HepG2 (cell line): ENCODE results near the gene ANKS1A. TPM values are rescaled to one million over a fixed set of nuclear protein-coding genes. Genes with fewer than 3 reads are reported as not detected.

Experiments
- DDIT3 ChIP-seq: sonication (generic); formaldehyde crosslinking; IDR thresholded peaks from 2 replicates; pipeline ENCODE4 v1.4.0; 2020; ENCODE audit warnings: mild to moderate bottlenecking, missing genetic modification reagents
- IKZF1 ChIP-seq: fragments of 450-650 bp; IDR thresholded peaks from 2 replicates; pipeline ENCODE4 v1.7.1; 2016
- MED8 ChIP-seq: sonication (generic); formaldehyde crosslinking; IDR thresholded peaks from 2 replicates; pipeline ENCODE4 v1.8.1; 2023; ENCODE audit warnings: mild to moderate bottlenecking, missing genetic modification reagents; ENCODE audit not compliant: insufficient replicate concordance
- SRY ChIP-seq: sonication (generic); formaldehyde crosslinking; IDR thresholded peaks from 2 replicates; pipeline ENCODE4 v1.8.0; 2022; ENCODE audit warnings: mild to moderate bottlenecking, missing genetic modification reagents
- TAF15 ChIP-seq: fragments of 200-400 bp; formaldehyde crosslinking; IDR thresholded peaks from one replicate; pipeline ENCODE4 v1.6.1; 2018; ENCODE audit warnings: mild to moderate bottlenecking, low read depth, low read length; ENCODE audit not compliant: poor library complexity, severe bottlenecking
- ZFP1 ChIP-seq: IDR thresholded peaks from 2 replicates; pipeline ENCODE4 v1.6.1; 2016
- ZNF260 ChIP-seq: sonication (generic); formaldehyde crosslinking; IDR thresholded peaks from 2 replicates; pipeline ENCODE4 v1.4.0; 2020; ENCODE audit warnings: missing genetic modification reagents, low read depth, mild to moderate bottlenecking, borderline replicate concordance
- ZXDC ChIP-seq: sonication (generic); formaldehyde crosslinking; IDR thresholded peaks from 2 replicates; pipeline ENCODE4 v1.5.0; 2020; ENCODE audit warnings: mild to moderate bottlenecking, missing genetic modification reagents
- polyA plus RNA-seq, 8 experiments: library from polyadenylated mRNA; depleted of rRNA in 3 of 8; stranded (reverse) in 7 of 8; unstranded in 1 of 8; fragments of >200 nt; fragmentation: Illumina TruSeq in 4 of 8; extraction: Trizol in 4 of 8; gene quantifications; 2 replicates each; pipeline versions ENCODE4 v1.2.1 to v1.2.3, GENCODE V29; 2011 to 2016; ENCODE audit warnings: low read depth in 4 of 8, missing spikeins in 1 of 8, mixed read lengths in 1 of 8; ENCODE audit not compliant: insufficient read depth in 1 of 8
- total RNA-seq, 5 experiments: library from RNA; depleted of rRNA; stranded (reverse); fragments of >200 nt; fragmentation: Illumina TruSeq; extraction: Trizol; gene quantifications; 2 replicates each; pipeline ENCODE4 v1.2.3, GENCODE V29; 2016; ENCODE audit warnings: low read depth in 1 of 5
- TF ChIP-seq, protein P1 (sequence below), 2 experiments: sonication (generic) in 1 of 2; formaldehyde crosslinking in 1 of 2; IDR thresholded peaks; 2 replicates each; pipeline versions ENCODE4 v1.4.0 to v1.6.1; 2016 to 2020; ENCODE audit warnings: borderline replicate concordance in 1 of 2, low read depth in 1 of 2, mild to moderate bottlenecking in 1 of 2, missing genetic modification reagents in 1 of 2

The ANKS1A gene
- total and polyA plus RNA-seq, 2 of the 13 experiments (the other 11 are each of a cell fraction or from before 2014, with no cell fraction given), result 7.2 to 15.1 TPM

DNA sequence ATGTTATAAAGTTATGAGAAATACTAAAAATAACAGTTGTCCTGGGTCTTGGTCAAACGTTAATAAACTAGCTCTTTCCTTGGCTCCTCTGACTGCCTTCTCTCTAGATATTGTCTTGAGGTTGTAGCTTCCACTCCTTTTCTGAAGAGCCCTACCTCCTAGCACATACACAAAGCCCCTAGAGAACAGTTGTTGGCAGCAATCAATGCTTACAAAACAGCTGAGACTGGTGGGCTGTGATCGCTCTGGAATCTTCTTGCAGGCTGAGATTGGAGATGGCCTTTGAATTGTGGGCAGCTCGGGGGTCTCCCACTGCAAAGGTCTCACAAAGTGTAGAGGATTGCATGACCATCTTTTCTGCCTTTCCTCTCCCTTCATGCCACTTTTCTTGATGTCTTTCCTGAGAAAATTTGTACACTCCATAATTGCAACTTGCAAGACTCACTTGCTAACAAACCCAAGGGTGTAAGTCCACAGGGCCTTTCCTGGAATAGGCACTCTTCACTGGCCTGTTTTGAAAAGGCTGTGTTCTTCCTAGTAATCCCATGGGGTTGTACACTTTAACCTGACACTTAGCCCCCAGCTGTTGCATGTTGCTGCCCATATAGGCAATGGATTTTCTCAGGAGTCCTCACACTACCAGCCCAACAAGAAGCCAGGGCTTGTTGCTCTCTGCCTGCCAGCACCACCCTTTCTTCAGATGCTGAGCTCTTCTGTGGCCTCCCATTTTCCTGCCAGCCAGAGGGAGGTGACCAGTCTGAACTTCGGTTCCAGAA is 152.2 kb downstream of the ANKS1A start (continued):
- TF ChIP-seq, protein P1, sequence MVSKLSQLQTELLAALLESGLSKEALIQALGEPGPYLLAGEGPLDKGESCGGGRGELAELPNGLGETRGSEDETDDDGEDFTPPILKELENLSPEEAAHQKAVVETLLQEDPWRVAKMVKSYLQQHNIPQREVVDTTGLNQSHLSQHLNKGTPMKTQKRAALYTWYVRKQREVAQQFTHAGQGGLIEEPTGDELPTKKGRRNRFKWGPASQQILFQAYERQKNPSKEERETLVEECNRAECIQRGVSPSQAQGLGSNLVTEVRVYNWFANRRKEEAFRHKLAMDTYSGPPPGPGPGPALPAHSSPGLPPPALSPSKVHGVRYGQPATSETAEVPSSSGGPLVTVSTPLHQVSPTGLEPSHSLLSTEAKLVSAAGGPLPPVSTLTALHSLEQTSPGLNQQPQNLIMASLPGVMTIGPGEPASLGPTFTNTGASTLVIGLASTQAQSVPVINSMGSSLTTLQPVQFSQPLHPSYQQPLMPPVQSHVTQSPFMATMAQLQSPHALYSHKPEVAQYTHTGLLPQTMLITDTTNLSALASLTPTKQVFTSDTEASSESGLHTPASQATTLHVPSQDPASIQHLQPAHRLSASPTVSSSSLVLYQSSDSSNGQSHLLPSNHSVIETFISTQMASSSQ (IDR thresholded peaks at IDR 0.05; ENCODE audit: low read depth), result no peak
- TF ChIP-seq, protein P1 (CRISPR knock-in tag; IDR thresholded peaks at IDR 0.05; ENCODE audit: borderline replicate concordance), result no peak
- TF ChIP-seq MED8 (CRISPR knock-in tag), result no peak
- TF ChIP-seq ZXDC (CRISPR knock-in tag), result no peak
- TF ChIP-seq ZNF260 (CRISPR knock-in tag), result no peak
- no peak for TF ChIP-seq ZFP1 (CRISPR knock-in tag)
- no peak for TF ChIP-seq SRY (CRISPR knock-in tag)
- TF ChIP-seq TAF15, result no peak
- TF ChIP-seq DDIT3 (CRISPR knock-in tag), result no peak
- no peak for TF ChIP-seq IKZF1
